8988T (cell line): ENCODE measurements around the gene ENPEP.
"Not testable (repeated sequence)": the region's sequence is repeated elsewhere in the genome, so short reads cannot be mapped to it uniquely, and the experiment has no call there.

ENCODE experiments used
- DNase-seq: peaks from one replicate; pipeline ENCODE4 v3.0.0; 2011

Gene ENPEP

DNA sequence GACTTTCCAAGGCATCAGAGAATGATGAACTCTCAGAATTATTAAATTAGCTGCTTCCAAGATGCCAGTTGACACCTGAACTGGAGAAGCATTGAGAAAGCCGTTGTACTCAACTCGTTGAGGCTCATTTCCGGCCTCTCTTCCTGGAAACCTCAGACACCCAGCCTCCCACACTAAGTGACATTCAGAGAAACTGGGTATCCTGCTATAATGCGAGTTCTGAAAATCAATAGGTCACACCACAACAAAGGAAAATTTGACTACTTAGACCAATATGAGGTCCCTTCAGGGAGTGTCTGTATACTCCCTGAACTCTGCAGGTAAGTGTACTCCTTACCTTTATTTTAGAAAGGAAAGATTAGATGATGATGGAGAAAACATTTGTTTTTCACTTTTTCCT lies 51.2 kb downstream of the ENPEP start:
- DNase-seq = no peak

DNA sequence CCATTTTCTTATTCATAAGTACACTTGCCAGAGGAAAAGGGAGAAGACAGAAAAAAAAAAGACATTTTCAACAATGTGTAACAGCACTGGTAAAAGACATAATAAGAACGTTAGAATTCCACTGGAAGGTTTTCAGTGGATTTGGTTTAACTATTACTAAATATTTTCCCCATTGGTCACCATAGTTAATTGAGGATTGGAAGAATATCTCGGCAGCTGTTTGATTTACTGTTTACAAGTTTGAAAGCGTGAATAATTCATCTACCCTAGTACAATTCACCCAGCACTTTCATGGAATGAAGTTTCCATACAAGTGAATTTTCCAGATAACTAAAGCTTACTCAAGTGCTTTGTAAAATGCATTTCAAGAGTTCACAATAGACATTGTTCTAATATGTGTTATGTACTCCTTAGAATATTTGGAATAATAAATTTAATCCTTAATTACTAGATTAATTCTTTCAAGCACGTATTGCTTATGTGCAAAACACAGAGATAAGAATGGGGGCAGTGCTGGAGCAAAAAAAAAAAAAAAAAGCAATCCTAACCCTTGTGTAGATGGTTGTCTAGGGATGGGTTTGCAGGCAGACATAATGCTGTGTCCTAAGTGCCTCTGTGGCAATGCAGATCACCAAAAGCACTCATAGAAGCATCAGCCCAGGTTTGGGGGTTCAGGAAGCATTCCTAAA lies 57.1 kb downstream of the ENPEP start:
- no peak for DNase-seq

DNA sequence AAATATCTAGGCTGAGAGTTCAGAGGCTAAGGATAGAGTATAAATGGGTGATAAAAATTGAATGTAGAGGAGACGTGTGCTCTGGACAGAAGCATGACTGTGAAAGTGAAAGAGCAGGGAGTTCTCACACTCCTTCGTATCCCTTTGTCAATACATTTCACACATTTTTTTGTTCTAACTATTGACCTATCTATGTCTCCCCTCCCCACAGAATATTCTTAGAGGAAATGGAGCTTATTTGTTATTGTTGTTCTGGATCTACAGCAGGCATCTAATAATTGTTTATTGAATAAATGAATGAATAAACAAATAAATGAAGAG lies 57.6 kb downstream of the ENPEP start:
- no peak for DNase-seq

DNA sequence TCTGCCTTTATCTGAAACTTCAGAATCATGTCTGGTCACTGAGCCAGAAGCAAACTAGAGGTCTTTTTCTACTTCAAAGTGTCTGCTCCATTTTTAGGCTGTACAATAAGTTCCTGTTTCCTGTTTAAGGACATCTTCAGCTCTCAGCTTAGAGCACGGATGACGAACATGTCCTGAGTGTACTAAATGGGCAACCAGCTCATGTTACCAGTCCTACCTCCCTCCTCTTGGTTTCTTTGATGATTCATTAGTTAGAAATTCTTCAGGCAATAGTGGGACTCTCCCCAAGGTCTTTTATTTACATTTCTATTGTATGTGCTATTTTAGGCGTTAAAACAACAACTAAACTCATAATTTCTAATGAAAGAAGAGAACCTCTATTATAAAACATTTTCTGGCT lies 58.0 kb downstream of the ENPEP start:
- DNase-seq = no peak

DNA sequence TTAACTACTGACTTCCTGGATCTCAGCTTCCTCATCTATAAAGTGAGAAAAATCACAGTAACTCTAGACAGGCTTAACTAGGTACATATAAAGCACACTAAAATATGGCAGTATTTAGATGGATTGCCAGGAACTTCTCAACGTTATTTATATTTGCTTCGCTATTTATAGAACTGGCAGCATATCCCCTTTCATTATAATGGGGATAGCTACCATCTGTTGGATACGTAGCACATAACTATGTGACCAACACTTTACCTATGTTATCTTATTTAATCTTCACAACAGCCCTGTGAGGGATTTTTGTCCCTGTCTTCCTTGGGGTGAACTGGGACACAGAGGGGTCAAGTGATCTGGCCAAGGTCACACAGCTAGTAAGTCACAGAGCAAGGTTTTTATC lies 64.6 kb downstream of the ENPEP start:
- no peak for DNase-seq

DNA sequence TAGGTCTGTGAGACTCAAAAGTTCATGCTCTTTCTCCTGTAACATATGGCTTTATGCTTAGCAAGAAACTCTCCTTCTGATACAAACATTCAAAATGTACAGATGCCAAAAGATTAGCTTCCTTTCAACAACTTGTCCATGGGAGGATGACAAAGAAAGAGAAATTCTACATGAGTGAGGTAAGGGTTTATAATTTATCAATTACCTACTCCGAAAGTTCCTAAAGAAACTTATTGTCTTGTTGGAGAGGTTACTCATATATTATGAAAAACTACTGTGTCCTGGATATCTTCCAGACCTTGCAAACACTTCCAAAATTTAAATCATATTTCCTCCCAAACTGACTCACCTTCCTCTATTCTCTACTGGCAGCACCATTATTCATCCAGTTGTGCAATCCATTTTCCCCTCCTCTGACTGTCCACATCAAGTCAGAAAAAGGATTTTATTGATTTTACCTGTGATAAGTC lies 65.1 kb downstream of the ENPEP start:
- DNase-seq = no peak

DNA sequence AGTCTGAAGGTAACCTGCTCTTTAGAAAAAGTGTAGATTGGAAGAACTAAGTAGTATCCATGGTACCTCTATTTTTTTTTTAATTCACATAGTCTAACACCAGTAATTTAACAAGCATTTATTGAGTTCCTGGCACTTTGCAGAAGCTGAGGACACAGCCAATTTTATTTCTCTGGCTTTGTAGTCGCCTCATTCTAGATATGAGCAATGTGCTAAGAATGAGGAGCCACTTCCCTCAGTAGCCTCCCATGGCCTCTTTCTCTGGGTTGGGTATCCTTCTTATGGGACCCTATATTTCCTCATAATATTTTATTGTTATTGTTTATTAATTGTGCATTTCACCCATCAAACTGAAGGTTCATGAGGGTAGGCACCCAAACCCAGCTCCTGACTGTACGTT lies 67.6 kb downstream of the ENPEP start:
- DNase-seq = no peak

DNA sequence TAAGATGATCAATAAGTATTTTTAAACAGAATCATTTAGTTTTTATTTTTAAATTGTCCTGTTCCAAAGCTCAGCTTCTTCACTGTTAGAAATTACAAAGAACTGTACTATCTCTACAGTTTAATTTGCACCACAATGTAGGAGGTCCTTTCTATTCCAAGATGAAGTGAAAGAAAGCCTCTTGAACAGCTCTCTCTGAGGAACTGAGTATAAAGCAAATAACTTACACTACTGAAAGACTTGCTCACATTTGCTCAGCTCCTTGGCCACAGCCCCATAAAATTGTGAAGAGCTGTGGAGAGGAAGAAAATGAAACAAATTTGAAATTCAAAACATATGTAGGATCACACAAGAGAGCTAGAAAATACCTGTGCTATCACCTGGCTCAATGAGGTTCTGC lies 68.6 kb downstream of the ENPEP start:
- no peak for DNase-seq

DNA sequence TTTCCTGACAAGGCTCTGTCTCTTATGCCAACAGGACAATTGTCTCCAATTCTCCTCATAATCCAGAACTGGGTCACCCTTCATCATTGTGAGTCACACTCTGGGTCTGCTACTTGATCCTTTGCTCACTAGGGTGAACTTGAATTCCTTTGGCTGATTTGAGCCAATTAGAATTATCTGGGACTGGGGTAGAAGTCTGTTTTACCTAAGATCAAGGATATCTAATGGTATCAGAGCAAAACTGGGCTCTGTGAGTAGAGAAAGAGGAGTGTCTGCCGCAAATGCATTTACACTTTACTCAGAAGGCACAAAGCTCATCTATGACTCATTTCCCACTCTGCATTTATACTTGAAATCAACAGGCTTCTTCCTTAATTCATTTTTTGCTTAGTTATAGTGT lies 74.3 kb downstream of the ENPEP start:
- no peak for DNase-seq

DNA sequence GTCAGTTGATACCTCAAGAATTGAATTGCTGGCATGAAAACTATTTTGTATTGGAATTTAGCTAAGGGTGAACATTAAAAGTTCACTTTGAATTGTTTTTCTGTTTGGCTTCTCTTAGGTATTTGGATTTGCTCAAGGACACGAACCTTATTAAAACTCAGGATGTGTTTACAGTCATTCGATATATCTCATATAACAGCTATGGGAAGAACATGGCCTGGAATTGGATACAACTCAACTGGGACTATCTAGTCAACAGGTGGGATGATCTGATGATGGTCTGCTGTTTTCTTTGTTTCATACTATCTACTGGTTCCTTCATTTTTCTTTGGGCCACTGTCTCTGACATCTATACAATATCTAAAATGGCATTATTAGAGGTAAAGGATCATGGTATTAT lies 77.2 kb downstream of the ENPEP start:
- no peak for DNase-seq

DNA sequence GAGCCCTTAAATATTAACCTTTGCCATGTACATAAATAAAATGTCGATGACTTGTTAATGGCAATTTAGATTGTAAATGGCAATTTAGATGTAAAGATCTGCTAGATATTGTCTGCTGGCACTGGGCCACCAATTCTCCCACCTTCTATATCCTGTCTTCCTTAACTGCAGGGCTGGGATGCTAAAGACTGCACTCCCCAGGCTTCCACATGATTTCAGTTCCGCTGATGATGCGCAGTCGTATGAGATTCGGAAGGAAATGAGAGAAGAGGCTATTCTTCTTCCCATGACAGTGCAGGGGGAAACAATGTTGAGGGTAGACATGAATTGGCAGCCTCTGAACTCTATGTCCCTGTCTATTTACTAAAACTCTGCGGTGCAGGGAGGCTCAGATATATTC lies 91.3 kb downstream of the ENPEP start:
- no peak for DNase-seq

DNA sequence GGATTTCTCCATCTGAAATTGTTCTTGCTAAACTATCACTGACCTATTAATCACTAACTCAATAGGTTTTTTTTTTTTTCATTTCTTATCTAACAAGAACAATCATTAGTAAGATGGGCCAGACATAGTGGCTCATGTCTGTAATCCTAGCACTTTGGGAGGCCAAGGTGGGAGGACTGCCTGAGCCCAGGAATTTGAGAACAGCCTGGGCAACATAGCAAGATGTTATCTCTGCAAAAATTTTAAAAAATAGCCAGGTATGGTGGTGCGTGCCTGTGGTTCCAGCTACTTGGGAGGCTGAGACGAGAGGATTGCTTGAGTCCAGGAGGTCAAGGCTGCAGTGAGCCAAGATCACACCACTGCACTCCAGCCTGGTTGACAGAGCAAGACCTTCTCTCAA lies 100.7 kb downstream of the ENPEP start:
- not testable (repeated sequence) for DNase-seq

DNA sequence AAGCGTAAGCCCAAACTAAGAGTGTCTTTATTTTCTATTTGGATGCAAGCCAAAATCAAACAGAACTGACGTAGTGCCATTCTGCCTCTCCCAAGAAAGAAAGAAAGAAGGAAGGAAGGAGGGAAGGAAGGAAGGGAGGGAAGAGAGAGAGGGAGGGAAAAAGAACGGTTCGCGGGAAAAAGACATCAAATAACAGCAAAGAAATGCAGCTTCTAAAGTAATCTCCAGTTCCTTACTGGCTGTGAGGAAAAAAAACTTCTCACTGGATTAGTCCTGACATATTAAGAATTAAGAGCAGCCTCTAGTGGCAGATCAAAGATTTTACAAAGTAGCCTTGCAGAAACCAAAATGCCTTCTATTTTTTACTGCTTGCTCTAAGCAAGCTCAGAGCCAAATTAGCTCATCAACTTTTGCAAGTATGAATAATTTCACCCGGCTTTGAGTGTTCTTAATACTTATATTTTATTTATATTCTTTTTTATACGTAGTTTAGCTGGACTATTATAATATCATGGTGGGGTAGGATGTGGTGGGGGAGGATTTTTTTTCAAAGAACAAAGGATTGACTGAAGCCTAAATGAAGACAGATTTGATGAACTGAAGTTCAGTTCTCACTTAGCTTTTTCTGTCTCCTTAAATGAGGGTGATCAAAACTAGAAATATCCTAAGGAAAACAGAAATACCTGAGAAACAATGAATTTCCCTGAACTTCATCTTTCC lies 110.3 kb downstream of the ENPEP start:
- peak; percentile 39 for DNase-seq

DNA sequence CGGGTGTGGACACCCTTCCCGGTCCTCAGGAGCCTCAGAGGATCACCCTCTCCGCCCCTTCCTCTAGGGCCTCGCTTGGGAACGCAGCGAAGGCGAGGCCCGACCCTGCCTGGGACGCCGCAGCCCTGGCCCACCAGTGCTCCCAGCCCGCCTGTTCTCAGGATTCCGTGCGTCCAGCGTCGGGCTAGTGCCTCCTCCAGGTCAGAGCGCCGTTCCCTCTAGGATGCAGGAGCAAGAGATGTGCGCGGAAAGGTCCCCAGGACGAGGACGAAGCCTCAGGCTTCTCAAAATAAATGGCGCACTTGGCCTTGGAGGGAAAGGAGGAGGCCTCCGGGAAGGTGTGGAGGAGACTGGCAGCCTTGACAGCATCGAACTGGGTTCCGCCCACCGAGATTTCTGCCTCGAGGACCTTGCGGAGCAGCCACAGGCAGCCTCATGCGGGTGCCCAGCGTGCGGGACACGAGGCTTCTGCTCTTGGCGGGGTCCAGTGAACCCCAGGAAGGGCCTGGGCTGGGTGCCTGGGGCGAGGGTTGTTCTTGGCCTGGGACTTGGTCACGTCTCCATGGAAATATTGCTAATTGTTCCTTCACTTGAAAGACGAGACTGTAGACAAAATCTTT lies 111.8 kb downstream of the ENPEP start:
- DNase-seq = no peak

DNA sequence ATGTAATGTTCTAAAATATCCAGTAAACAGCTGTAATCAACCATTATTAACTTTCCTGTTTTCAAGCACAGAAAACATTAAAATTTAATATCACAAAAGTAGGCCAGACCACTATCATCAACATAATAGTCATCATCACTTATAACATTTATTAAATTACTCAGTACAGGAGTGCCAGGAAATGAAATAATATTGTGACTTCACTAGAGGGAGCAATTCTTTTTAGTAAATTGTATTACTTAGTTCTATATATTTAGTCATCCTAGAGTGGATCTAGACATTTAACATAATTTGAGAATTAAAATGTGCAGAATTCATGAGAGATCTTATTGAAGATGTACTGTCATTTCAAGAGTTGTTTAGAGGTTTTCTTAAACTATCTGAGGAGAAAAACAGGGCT lies 113.3 kb downstream of the ENPEP start:
- no peak for DNase-seq

DNA sequence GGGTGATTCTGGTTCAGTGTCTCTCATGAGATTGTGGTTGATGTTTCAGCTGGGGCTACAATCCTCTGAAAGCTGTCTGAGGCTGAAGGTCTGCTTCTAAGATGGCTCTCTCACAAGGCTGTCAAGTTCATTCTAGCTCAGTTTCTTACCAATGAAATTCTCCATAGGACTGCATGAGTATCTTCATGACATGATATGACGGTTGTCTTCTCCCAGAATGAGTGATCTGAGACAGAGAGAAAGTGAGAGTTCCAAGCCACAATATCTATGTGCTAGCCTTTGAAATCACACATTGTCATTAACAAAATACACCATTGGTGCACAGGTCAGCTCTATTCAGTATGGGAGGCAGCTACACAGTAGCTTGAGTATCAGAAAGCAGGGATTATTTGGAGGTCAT lies 119.6 kb downstream of the ENPEP start:
- DNase-seq = no peak

DNA sequence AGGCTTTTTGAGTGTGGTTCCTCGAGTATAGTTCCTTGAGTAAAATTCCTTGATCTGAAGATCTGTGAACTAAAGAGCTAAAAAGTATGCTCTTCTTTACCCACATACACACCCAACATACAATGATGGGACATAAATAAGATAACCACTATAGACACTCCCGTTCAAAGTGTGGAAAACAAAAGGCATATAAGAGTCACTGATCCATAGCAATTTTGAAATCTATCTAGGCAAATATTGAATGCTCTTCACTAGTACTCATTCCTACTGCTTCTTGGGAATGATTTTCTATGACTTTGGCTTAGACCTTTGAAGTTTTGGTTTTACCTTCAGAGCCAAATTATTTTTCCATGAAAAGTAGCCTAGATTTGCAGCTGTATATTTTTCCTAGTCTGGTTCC lies 120.5 kb downstream of the ENPEP start:
- DNase-seq = no peak

DNA sequence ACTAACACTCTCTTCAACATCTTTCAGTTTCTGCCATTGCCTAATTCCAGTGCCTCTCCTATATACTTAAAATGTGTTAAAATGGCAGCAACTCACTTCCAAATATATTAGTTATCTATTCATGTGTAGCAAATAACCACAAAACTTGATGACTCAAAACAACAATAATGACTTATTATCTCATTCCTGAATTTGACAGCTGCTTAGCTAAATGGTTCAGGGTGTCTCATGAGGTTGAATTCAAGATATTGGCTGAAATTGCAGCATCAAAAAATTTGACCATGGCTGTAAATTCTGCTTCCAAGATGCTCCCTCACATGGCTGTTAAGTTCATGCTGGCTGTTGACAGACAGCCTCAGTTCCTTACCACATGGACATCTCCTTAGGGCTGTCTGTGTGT lies 121.6 kb downstream of the ENPEP start:
- DNase-seq = no peak

DNA sequence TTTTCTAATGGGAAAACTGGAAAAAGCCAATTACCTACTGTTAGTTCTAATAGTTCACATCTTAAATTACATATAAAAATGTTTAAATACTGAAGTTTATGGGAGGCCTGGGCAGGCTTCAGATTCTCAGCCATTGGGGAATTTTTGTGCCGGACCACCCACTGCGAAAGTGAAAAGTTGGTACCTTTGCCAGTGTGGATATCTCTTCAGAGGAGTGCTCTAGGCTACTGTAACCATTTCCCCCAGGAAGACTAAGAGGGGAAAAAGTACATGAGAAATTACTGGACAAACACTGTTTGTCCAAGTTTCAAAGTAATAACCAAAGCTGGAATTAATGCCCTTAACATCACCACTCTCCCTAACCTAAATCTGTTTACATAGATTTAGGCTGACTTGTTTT lies 126.1 kb downstream of the ENPEP start:
- DNase-seq = no peak

DNA sequence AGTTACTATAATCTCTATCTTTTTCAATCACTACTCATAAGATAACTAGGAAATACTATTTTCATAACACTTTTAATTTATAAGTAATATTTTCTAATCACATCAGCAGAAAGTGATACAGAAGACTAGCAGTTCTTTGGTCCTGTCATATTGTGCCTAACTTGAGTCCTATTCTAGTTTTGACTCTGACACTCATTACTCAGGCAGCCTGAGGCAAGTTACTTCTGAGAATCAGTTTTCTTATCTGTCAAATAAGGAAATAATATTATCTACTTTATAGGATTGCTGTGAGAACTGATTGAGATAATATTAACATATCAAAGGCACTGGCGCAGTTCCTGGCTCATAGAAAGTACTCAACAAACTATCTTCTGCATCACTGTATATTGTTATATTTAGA lies 129.1 kb downstream of the ENPEP start:
- no peak for DNase-seq

DNA sequence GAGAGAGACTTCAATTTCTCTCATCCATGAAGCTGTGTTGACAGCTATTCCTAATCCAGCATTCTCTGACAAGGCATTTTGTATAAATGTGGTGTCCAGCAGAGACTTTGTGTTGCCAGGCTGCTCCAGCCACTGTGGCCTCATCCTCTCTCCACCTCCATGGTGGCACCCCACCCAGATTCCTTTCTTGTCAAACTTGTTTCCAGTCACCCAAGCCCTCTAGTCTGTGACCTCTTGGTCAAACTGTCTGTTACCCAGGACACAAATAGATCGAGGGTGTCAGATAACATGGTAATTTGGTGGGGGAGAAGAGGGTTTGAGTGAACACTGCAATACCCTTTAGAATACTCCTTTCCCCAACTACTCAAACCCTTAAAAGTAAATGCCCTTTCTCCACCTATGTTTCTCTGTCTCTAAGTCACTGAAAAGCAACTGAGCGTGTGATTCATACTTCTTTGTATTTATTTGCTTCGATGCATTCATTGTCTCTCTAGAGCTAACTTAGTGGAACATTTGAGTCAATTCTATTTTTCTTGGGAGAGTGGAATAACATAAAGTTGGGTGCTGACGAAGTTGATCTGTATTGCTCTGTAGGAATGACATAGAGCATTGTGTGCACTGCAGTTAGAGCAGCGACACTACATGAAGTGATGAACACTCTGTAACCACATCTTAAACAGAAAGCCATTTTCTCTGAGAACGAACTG lies 133.2 kb downstream of the ENPEP start:
- DNase-seq = no peak

DNA sequence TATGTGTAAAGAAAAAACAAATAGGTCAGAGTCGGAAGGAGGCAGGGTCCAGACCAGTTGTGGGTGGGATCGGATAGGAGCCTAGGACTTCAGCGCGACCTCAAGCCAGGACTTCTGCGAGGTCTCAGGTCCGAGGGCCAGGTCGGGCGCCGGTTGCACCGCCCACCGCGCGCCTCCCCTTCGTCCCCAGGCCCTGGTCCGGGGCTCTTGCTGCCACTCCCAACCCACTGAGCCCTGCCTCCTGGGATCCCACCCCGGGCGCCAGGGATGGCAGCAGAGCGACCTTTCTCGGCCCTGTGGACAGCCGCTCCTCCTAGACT lies 134.6 kb downstream of the ENPEP start:
- no peak for DNase-seq

DNA sequence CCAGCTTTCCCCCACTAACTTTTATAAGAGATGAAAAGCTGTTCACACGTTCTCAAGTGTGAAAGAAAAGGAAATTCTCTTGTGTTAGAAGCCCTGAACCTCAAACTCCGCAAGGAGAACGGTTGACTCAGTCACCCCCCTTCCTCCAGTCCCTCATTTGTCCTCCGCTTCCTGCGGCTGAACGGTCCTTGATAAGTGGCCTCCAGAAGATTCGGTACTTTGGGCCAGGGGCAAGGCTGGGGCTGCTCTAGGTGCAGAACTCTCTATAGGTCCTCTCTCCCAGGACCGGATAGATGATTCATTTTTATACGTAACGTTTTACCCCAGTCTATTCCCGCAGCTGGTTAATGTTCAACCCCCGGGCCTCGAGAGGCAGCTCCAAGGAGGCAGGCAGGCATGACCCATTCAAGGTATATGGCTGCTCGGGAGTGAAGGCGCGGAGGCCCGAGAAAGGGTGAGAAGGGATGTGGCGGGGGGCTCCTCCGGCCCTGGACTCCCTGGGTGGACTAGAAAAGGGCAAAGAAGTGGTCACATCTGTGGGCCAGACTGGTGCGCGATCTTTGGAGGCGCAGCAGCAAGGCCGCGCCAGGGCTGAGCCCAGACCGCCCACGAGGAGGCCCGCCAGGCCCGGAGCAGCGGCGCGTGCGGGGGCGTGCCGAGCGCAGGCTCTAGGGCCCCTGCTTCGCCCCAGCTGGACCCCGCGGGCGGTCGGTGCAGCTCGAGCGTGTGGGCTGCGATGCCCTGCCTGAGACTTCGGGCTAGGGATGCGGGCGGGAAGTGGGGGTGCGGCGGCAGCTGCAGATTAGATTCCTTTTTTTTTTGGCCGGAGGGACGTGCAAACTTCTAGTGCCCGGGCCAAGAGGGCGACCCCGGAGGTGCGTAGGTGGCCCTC lies 135.2 kb downstream of the ENPEP start:
- DNase-seq = no peak
